Kidney (tissue), 14 donors: ENCODE results near the gene LSM8. TPM values are rescaled to one million over a fixed set of nuclear protein-coding genes. Genes with fewer than 3 reads are reported as not detected.

Experiments used
- DNase-seq, 5 donors: peaks; one replicate each; pipeline ENCODE4 v3.0.0-alpha.2; 2013 to 2020
- FAIRE-seq: peaks from 2 replicates; lab custom pipeline; 2012; peaks lifted over from hg19 to GRCh38; lab: Jason Lieb, UNC
- H3K27ac ChIP-seq, 2 donors: one replicate each; pipeline ENCODE4 v1.7.0; 2013; ENCODE audit warnings: low read depth in 2 of 2, low read length in 2 of 2, inconsistent platforms in 1 of 2
- H3K27me3 ChIP-seq: one replicate; pipeline ENCODE4 v1.7.1; 2013; ENCODE audit warnings: low read length, inconsistent platforms; ENCODE audit not compliant: control insufficient read depth, insufficient read depth
- H3K36me3 ChIP-seq, 3 donors: one replicate each; pipeline versions ENCODE4 v1.7.0 to v1.7.1; 2013; ENCODE audit warnings: low read length in 3 of 3, control low read depth in 1 of 3, inconsistent platforms in 1 of 3; ENCODE audit not compliant: insufficient read depth in 3 of 3, control insufficient read depth in 2 of 3
- H3K4me1 ChIP-seq, 3 donors: one replicate each; pipeline versions ENCODE4 v1.7.0 to v1.7.1; 2013; ENCODE audit warnings: low read length in 3 of 3, inconsistent platforms in 1 of 3, low read depth in 1 of 3; ENCODE audit not compliant: control insufficient read depth in 2 of 3, insufficient read depth in 2 of 3
- H3K4me3 ChIP-seq, 3 donors: one replicate each; pipeline versions ENCODE4 v1.7.0 to v1.8.1; 2013; ENCODE audit warnings: low read length in 3 of 3, control low read depth in 1 of 3, inconsistent platforms in 1 of 3
- H3K9ac ChIP-seq, 3 donors: one replicate each; pipeline versions ENCODE4 v1.7.0 to v1.7.1; 2013; ENCODE audit warnings: low read length in 3 of 3, control low read depth in 1 of 3, inconsistent platforms in 1 of 3
- H3K9me3 ChIP-seq, 3 donors: one replicate each; pipeline versions ENCODE4 v1.7.0 to v1.7.1; 2013; ENCODE audit warnings: low read length in 3 of 3, control low read depth in 1 of 3, inconsistent platforms in 1 of 3; ENCODE audit not compliant: control insufficient read depth in 2 of 3, insufficient read depth in 1 of 3
- CTCF ChIP-seq: IDR thresholded peaks from 3 replicates; pipeline ENCODE4 v1.5.1; 2012; ENCODE audit warnings: mild to moderate bottlenecking, moderate library complexity, borderline replicate concordance; ENCODE audit not compliant: insufficient read depth; ENCODE audit errors: extremely low read depth
- intact Hi-C: fragments of 100-400 bp; cut with DNase I; formaldehyde crosslinking; loops from one replicate; pipeline ENCODE4 v1.11.1; 2022
- polyA plus RNA-seq: library from polyadenylated mRNA; stranded (reverse); fragments of 350-450 nt; fragmentation: Illumina TruSeq; extraction: RNeasy Lipid Tissue Mini Kit (QIAGEN cat#74804); gene quantifications from one replicate; pipeline ENCODE4 v1.2.3, GENCODE V29; 2014; ENCODE audit warnings: low read depth, low replicate concordance; ENCODE audit not compliant: insufficient read depth
- total RNA-seq: library from RNA; stranded (reverse); fragmentation: NEBNext Ultra II Directional; extraction: Animal tissue kit (Norgen Biotek cat#: 25700); gene quantifications from one replicate; pipeline ENCODE4 v1.2.1, GENCODE V29; 2021
- donor health status: control.
- donor health status: control.
- donor health status: control.
- donor health status: control.
- donor health status: control.
- donor health status: DM: yes; HTN: yes; CAD: no.
- donor health status: Normal renal cell carcinoma (clear cell type).

Gene LSM8
- total and polyA plus RNA-seq, 2 donors from 2014 or later, result 27.4 to 28.2 TPM

- no peaks in the 10 kb centered on the region for H3K9me3 ChIP-seq
- no peak for TF ChIP-seq CTCF
- H3K36me3 ChIP-seq, result no peaks in the 10 kb centered on the region
- H3K4me3 ChIP-seq, result no peak overlapping the region
- H3K27ac ChIP-seq, result no peak overlapping the region
- no peak for FAIRE-seq
- H3K27me3 ChIP-seq, result no peaks in the 10 kb centered on the region
- no peak overlapping the region for H3K9ac ChIP-seq
- H3K4me1 ChIP-seq, result no peaks in the 10 kb centered on the region
- intact Hi-C loops, result no loop called here
- DNase-seq, result no peak
These were observed 36.6 kb downstream of the LSM8 start for GRCh38 chr7:118220583-118220982.

GRCh38 chr7:118222591-118222990, 38.6 kb downstream of the LSM8 start:
- TF ChIP-seq CTCF, result no peak
- no peak for DNase-seq
- H3K27ac ChIP-seq, result no peak overlapping the region
- H3K36me3 ChIP-seq, result no peaks in the 10 kb centered on the region
- no peak overlapping the region for H3K9ac ChIP-seq
- H3K4me1 ChIP-seq, result no peaks in the 10 kb centered on the region
- no peaks in the 10 kb centered on the region for H3K27me3 ChIP-seq
- no peak overlapping the region for H3K4me3 ChIP-seq
- no peaks in the 10 kb centered on the region for H3K9me3 ChIP-seq
- intact Hi-C loops, result no loop called here
- FAIRE-seq, result no peak

GRCh38 chr7:118224521-118224920, 40.6 kb downstream of the LSM8 start, which contains the start of gene ANKRD7:
ANKRD7 (plus strand) TSS chr7:118224704; CDS start chr7:118224831, 127 bp downstream.
- no peak for FAIRE-seq
- no peak within 1 kb of the TSS for H3K4me3 ChIP-seq
- peak in 1 of 5 donors; percentile 35 for DNase-seq
- H3K4me1 ChIP-seq, result no peaks in the 10 kb centered on the region
- H3K9ac ChIP-seq, result no peak within 1 kb of the TSS
- intact Hi-C loops, result no loop called here
- H3K27me3 ChIP-seq, result no peaks in the 10 kb centered on the region
- no peak within 1 kb of the TSS for H3K27ac ChIP-seq
- no peaks in the 10 kb centered on the region for H3K36me3 ChIP-seq
- no peak for TF ChIP-seq CTCF
- no peaks in the 10 kb centered on the region for H3K9me3 ChIP-seq

GRCh38 chr7:118232837-118233236, 48.9 kb downstream of the LSM8 start:
- FAIRE-seq (no peak), DNase-seq (no peak)

More at GRCh38 chr7:118232837-118233236, 48.9 kb downstream of the LSM8 start:
- Histone ChIP-seq H3K36me3 (no peaks in the 10 kb centered on the region), H3K9me3 (no peaks in the 10 kb centered on the region), H3K4me1 (no peaks in the 10 kb centered on the region), H3K4me3 (no peak overlapping the region), H3K27ac (no peak overlapping the region), H3K27me3 (no peaks in the 10 kb centered on the region), H3K9ac (no peak overlapping the region)
- no peak for TF ChIP-seq CTCF
- intact Hi-C loops, result no loop called here
